GM19324 (cell line): ENCODE data around the gene ZP3.
"Not testable (repeated sequence)": the region's sequence is repeated elsewhere in the genome, so short reads cannot be mapped to it uniquely, and the experiment has no call there.

Experiments used
- ATAC-seq: cut with Tn5 transposase; IDR thresholded peaks from one replicate; pipeline ENCODE4 v1.9.1; 2021; ENCODE audit warnings: mild to moderate bottlenecking, moderate library complexity; ENCODE audit not compliant: unreplicated experiment, low FRiP score

ZP3 gene

DNA sequence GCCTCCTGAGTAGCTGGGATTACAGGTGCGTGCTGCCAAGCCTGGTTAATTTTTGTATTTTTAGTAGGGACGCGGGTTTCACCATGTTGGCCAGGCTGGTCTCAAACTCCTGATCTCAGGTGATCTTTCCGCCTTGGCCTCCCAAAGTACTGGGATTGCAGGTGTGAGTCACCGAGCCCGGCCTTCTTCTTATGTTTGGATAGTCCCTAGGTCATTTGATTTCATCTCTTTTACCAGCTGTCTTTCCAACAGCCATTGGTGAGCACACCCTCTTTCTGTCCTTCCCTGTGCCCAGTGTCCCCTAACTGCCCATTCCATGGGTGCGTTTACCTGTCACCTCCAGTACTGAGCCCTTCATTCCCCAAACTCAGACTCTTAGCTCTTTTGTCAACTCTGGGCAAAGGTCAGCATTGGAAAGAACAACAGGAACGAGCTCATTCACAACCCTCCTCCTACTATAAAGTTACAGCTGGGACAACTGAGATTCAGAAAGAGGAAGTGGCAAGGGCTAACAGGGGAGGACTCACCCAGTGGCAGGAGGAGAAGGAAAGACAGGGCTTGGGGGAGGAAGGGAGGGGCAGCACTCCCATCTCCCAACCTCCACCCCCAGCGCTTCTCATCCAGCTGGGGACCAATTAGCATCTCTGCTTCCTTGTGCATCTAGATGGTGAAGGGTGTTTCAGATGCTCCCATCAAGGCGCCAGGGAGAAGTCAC is 20.8 kb upstream of the ZP3 start:
- ATAC-seq, result no peak

DNA sequence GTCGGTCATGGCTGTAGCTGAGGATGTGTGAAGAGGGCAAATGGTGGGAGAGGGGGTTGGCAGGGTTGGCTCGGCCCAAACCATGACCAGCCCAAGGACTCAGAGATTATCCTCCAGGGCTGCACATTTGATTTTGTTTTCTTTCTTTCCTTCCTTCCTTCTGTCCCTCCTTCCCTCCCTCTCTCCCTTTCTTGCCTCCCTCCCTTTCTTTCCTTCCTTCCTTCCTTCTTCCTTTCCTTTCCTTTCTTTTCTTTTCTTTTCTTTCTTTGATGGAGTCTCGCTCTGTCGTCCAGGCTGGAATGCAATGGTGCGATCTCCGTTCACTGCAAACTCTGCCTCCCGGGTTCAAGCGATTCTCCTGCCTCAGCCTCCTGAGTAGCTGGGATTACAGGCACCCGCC is 19.0 kb upstream of the ZP3 start:
- no peak for ATAC-seq

- no peak for ATAC-seq
These were observed 17.0 kb upstream of the ZP3 start for GRCh38 chr7:76407718-76408117.

GRCh38 chr7:76408121-76408560 is 16.6 kb upstream of the ZP3 start:
- no peak for ATAC-seq

DNA sequence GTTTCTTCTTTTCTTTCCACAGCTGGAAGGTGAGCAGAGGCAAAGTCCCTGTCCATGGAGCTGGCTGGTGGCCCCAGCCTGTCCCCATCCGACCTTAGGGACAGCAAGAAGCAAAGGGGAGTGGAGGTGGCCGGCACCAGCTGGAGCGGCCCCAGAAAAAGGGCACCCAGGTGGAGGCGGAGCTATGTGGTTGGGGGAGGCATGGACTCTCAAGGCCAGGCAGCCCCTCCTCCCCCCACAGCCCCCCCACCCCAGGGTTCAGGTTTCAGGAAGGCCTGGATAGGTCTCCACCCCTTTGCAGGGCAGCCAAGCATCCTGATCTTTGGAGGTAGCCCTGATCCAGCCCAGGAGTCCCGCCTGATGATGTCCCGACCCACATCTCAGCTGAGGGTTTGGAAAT is 15.2 kb upstream of the ZP3 start, which contains the start of gene SSC4D:
SSC4D (minus strand) TSS at position 161 of the 400 bp plus-strand sequence. CDS start 5,258 bp downstream, outside the sequence.
- ATAC-seq, result no peak

DNA sequence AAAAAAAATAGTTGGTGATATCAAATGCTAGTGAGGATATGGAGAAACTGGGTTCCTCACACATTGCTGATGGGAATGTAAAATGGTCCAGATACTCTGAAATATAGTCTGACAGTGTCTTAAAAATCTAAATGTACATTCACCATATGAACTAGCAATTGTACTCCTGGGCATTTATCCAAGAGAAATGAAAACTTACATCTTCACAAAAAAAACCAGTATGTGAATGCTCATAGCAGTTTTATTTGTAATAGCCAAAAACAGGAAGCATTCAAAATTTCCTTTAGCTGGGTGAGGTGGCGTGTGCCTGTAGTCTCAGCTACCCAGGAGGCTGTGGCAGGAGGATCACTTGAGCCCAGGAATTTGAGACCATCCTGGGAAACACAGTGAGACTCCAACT is 13.1 kb upstream of the ZP3 start:
- ATAC-seq, result no peak

DNA sequence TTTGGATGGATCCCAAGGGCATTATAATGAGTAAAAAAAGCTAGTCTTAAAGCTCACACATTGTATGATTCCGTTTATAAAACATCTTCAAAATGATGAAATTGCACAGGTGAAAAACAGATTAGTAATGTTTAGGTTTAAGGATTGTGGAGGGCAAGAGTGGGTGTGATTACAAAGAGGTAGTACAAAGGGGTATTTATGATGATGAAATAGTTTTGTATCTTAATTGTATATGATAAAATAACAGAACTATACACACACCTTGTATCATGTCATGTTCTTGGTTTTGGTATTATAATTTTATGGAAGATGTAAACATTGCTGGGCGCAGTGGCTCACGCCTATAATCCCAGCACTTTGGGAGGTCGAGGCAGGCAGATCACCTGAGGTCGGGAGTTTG is 12.5 kb upstream of the ZP3 start:
- no peak for ATAC-seq

DNA sequence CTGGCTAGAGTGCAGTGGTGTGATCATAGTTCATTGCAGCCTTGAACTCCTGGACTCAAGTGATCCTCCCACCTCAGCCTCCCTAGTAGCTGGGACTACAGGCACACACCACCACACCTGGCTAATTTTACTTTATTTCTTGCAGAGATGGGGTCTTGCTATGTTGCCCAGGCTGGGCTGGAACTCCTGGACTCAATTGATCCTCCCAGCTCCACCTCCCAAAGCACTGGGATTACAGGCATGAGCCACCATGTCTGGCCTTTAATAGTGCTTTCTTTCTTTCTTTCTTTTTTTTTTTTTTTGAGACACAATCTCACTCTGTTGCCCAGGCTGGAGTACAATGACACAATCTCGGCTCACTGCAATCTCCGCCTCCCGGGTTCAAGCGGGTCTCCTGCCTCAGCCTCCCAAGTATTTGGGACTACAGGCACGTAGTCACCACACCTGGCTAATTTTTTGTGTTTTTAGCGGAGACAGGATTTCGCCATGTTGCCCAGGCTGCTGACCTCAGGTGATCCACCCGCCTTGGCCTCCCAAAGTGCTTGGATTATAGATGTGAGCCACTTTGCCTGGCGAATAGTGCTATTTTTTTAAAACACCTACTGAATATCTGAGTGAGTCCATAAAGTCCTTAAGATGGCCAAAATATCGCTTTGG is 7.0 kb upstream of the ZP3 start:
- not testable (repeated sequence) for ATAC-seq

- ATAC-seq, result not testable (repeated sequence)
These were observed 3.7 kb upstream of the ZP3 start for GRCh38 chr7:76421097-76421496.

GRCh38 chr7:76423666-76424412 is 911 bp upstream of the ZP3 start:
- no peak for ATAC-seq

- no peak for ATAC-seq
These were observed 406 bp downstream of the ZP3 start for GRCh38 chr7:76425156-76425555.

- ATAC-seq, result not testable (repeated sequence)
These were observed 808 bp downstream of the ZP3 start for GRCh38 chr7:76425558-76425957.

DNA sequence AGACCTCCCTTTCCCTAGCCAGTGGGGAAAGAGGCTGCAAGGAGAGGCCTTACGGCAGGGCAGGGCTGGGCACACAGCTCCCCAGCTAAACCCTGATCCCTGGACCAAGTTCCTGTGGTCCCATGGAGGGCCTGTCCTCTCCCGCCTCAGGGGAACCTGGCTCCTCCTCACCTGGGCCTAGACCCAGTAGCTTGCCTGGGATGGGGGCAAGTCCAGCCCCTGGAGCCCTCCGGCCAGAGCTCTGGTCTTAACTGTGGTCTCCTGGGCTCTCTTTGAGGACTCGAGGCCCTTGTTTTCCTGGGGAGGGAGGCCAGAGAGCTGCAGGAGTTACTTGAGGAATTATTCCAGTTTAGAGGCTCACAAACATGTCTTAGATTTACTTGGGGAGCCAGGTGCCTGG is 1.5 kb downstream of the ZP3 start:
- ATAC-seq, result no peak

- no peak for ATAC-seq
These were observed 2.9 kb downstream of the ZP3 start for GRCh38 chr7:76427635-76428034.

GRCh38 chr7:76428149-76428823 is 3.5 kb downstream of the ZP3 start:
- no peak for ATAC-seq

DNA sequence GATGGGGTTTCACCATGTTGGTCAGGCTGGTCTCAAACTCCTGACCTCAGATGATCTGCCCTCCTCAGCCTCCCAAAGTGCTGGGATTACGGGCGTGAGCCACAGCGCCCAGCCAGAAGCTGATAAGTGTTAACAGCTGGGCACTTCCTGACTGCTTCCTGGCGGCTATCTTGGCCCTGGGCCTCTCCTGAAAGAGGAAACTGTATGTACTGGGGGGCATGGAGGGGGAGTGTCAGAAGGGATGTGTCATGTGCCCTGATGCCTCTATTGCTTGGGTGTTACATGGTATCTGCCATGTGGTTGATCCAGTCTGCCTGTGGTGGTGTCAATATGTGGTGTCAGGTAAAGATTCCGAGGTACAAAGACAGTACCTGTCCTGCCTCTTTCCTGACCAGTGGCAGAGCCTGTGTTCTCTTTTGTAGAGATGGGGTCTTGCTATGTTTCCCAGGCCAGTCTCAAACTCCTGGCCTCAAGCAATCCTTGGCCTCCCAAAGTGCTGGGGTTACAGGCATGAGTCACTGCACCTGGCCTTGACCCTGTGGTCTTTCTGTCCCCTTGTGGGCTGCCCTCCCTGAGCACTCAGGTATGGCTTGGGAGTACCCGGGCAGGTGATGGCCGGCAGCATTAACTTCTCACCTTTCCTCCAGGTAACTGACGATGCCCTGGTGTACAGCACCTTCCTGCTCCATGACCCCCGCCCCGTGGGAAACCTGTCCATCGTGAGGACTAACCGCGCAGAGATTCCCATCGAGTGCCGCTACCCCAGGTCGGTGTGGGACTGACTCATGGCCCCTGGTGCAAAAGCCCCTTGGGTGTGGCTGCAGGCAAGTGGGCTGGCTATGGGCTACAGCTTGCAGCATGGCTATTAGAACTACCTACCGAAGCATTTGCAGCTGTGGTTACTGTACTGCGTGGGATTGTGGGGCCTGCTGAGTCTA is 4.4 kb downstream of the ZP3 start:
- no peak for ATAC-seq

GRCh38 chr7:76430211-76430610 is 5.5 kb downstream of the ZP3 start:
- no peak for ATAC-seq

DNA sequence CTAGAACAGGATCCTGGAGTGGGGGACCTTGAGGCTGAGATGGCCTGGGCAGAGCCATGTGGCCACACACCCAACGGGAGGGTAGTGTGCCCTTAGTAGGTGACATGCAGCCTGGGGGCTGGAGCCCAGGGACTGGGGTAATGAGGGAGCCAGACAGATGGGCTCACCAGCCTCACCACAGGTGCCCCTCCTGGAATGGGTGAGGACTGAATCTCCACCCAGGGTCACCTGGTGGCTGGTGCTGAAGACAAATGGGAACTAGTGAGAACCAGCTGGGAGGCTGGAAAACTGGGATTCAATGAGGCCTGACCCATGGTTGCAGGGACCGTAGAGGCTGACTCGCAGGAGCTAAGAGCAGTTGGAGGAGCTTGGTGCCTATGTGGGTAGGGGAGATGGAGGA is 6.1 kb downstream of the ZP3 start:
- no peak for ATAC-seq

DNA sequence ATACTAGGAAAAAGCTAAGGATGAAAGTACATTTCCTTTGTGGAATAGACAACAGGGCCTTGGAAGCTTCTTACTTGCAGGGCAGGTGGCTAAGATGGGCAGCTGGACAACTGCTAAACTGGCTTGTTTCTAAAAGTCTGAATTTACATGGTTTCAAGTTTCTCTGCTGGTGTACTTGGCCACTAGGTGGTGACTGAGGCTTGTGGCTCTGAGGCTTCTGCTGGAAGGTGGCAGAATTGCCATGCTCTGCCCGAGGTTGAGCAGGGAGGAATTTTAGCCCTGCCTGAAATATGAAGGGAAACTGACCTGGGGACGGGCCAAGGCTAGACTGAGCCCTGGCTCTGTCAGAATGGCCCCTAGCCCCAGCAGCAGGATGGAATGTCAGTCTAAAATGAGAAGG is 13.1 kb downstream of the ZP3 start:
- not testable (repeated sequence) for ATAC-seq
